Fibroblast of lung (primary cell): ENCODE measurements around the gene MDK. TPM values are rescaled to one million over a fixed set of nuclear protein-coding genes. Genes with fewer than 3 reads are reported as not detected.

Experiments
- DNase-seq, 2 donors: peaks; one replicate each; pipeline versions ENCODE4 v3.0.0 to v3.0.0-alpha.2; 2010; ENCODE audit warnings: low read depth in 2 of 2
- H2AFZ ChIP-seq: 2 replicates; pipeline ENCODE4 v1.5.1; 2012; ENCODE audit warnings: low read length, control low read depth, inconsistent platforms
- H3K27ac ChIP-seq: 2 replicates; pipeline ENCODE4 v1.5.1; 2011; ENCODE audit warnings: low read length, control low read depth; ENCODE audit not compliant: insufficient read depth
- H3K27me3 ChIP-seq: 2 replicates; pipeline ENCODE4 v1.5.1; 2011; ENCODE audit warnings: mild to moderate bottlenecking, low read length; ENCODE audit not compliant: control insufficient read depth, insufficient read depth
- H3K36me3 ChIP-seq: 2 replicates; pipeline ENCODE4 v1.5.1; 2011; ENCODE audit warnings: low read length; ENCODE audit not compliant: control insufficient read depth, insufficient read depth
- H3K4me1 ChIP-seq: 2 replicates; pipeline ENCODE4 v1.5.1; 2011; ENCODE audit warnings: low read length; ENCODE audit not compliant: control insufficient read depth, insufficient read depth; ENCODE audit errors: extremely low read depth
- H3K4me2 ChIP-seq: 2 replicates; pipeline ENCODE4 v1.5.1; 2011; ENCODE audit warnings: low read length, control low read depth; ENCODE audit not compliant: insufficient read depth; ENCODE audit errors: extremely low read depth
- H3K4me3 ChIP-seq, 4 experiments: fragments of 200-600 bp in 1 of 4; sonication (generic) in 1 of 4; replicated peaks in 1 of 4; 2 replicates each; pipeline ENCODE4 v1.5.1; 2011 to 2016; ENCODE audit warnings: low read length in 4 of 4, low read depth in 3 of 4, mild to moderate bottlenecking in 3 of 4, control low read depth in 2 of 4, inconsistent platforms in 1 of 4, mixed read lengths in 1 of 4; ENCODE audit not compliant: insufficient read depth in 1 of 4; ENCODE audit errors: control extremely low read depth in 1 of 4
- H3K79me2 ChIP-seq: 2 replicates; pipeline ENCODE4 v1.5.1; 2012; ENCODE audit warnings: mild to moderate bottlenecking, low read length, inconsistent platforms; ENCODE audit not compliant: control insufficient read depth, insufficient read depth
- H3K9ac ChIP-seq: 2 replicates; pipeline ENCODE4 v1.5.1; 2011; ENCODE audit warnings: mild to moderate bottlenecking, low read length, control low read depth; ENCODE audit not compliant: insufficient read depth
- H3K9me3 ChIP-seq: 2 replicates; pipeline ENCODE4 v1.5.1; 2012; ENCODE audit warnings: low read depth, low read length; ENCODE audit not compliant: control insufficient read depth, insufficient read depth
- H4K20me1 ChIP-seq: 2 replicates; pipeline ENCODE4 v1.5.1; 2011; ENCODE audit warnings: low read length; ENCODE audit not compliant: control insufficient read depth, insufficient read depth; ENCODE audit errors: extremely low read depth
- EZH2 ChIP-seq: IDR thresholded peaks from 2 replicates; pipeline ENCODE4 v1.5.1; 2012; ENCODE audit warnings: low read length, control low read depth, mild to moderate bottlenecking; ENCODE audit errors: missing control alignments
- polyA plus RNA-seq, 2 donors: library from polyadenylated mRNA; depleted of rRNA in 1 of 2; stranded (reverse) in 1 of 2; unstranded in 1 of 2; fragments of >200 nt; gene quantifications; 2 replicates each; pipeline ENCODE4 v1.2.1, GENCODE V29; 2011 to 2012; ENCODE audit warnings: missing spikeins in 1 of 2
- total RNA-seq: library from RNA; depleted of rRNA; stranded (reverse); fragments of >200 nt; gene quantifications from 2 replicates; pipeline ENCODE4 v1.2.1, GENCODE V29; 2014
- TF ChIP-seq, protein P1 (sequence below), 2 donors: IDR thresholded peaks in 1 of 2; conservative IDR thresholded peaks in 1 of 2; 1 replicate in 1 of 2; 2 replicates in 1 of 2; pipeline ENCODE4 v1.5.1; 2011 to 2012; ENCODE audit warnings: low read length in 2 of 2, control low read depth in 1 of 2, inconsistent platforms in 1 of 2, low read depth in 1 of 2, mild to moderate bottlenecking in 1 of 2

MDK gene
- total and polyA plus RNA-seq, 2 donors (not counting 1 experiment from before 2014, with no cell fraction given): 44.6 to 131 TPM

DNA sequence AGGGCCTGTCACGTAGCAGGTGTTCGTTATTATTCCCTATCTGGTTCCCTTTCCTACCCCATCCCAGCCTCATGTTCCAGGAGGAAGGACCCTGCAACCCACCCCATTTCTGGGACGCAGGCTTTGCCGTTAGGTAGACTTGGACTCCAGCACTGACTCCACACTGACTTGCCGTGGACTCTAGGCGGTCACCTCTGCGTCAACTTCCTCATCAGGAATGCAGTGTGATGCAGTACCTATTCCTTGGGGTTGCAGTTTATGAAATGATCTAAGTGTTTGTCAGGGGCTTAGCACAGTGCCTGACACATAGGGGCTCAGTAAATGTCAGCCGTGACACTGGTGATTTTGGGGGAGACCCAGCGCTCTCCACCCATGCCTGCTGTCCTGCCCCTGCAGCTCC lies 17.4 kb upstream of the MDK start:
- Histone ChIP-seq H3K4me1 (peaks cover 27% of the 10 kb centered on the region), H3K27ac (peak overlapping the region; percentile 76), H3K36me3 (peaks cover 1% of the 10 kb centered on the region), H3K4me3 (no peak overlapping the region), H3K9ac (no peak overlapping the region), H3K9me3 (no peaks in the 10 kb centered on the region), H3K79me2 (peaks cover 15% of the 10 kb centered on the region), H2AFZ (no peak overlapping the region), H4K20me1 (no peaks in the 10 kb centered on the region), H3K4me2 (no peak overlapping the region), H3K27me3 (no peaks in the 10 kb centered on the region)
- TF ChIP-seq EZH2: no peak
- TF ChIP-seq, protein P1, sequence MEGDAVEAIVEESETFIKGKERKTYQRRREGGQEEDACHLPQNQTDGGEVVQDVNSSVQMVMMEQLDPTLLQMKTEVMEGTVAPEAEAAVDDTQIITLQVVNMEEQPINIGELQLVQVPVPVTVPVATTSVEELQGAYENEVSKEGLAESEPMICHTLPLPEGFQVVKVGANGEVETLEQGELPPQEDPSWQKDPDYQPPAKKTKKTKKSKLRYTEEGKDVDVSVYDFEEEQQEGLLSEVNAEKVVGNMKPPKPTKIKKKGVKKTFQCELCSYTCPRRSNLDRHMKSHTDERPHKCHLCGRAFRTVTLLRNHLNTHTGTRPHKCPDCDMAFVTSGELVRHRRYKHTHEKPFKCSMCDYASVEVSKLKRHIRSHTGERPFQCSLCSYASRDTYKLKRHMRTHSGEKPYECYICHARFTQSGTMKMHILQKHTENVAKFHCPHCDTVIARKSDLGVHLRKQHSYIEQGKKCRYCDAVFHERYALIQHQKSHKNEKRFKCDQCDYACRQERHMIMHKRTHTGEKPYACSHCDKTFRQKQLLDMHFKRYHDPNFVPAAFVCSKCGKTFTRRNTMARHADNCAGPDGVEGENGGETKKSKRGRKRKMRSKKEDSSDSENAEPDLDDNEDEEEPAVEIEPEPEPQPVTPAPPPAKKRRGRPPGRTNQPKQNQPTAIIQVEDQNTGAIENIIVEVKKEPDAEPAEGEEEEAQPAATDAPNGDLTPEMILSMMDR (conservative IDR thresholded peaks at IDR 0.05 in 1 of 2, IDR thresholded peaks at IDR 0.05 in 1 of 2; ENCODE audit: low read depth in 1 of 2, low read length in 2 of 2): no peak
- DNase-seq: no peak

DNA sequence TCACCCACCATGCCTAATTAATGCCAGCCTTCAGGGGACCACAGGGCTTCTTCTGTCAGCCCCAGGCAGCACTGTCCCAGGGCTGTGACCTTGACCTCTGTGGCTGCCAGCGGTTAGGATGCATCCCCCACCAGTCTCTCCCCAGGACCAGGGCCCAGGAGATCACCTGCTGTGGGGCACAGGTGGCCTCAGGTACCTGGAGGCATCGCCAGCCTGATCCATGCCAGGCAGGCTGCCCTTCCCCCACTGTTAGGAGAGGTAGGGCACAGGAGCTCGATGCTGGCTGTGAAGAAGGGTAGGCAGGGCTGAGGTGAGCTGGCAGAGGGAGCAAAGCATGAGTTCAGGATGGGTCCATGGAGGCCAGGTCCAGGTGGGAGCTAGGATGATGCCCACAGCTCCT lies 16.7 kb upstream of the MDK start:
- Histone ChIP-seq H3K9me3 (no peaks in the 10 kb centered on the region), H2AFZ (no peak overlapping the region), H3K9ac (no peak overlapping the region), H3K27me3 (no peaks in the 10 kb centered on the region), H3K79me2 (peaks cover 15% of the 10 kb centered on the region), H4K20me1 (no peaks in the 10 kb centered on the region), H3K36me3 (peaks cover 2% of the 10 kb centered on the region), H3K4me1 (peaks cover 29% of the 10 kb centered on the region), H3K4me3 (no peak overlapping the region), H3K4me2 (no peak overlapping the region), H3K27ac (no peak overlapping the region)
- DNase-seq: no peak
- TF ChIP-seq, protein P1 (conservative IDR thresholded peaks at IDR 0.05 in 1 of 2, IDR thresholded peaks at IDR 0.05 in 1 of 2; ENCODE audit: low read depth in 1 of 2, low read length in 2 of 2): no peak
- TF ChIP-seq EZH2: no peak

GRCh38 chr11:46366260-46366659 lies 15.2 kb upstream of the MDK start:
- peaks cover 15% of the 10 kb centered on the region for H3K79me2 ChIP-seq
- peaks cover 24% of the 10 kb centered on the region for H3K4me1 ChIP-seq
- TF ChIP-seq, protein P1 (conservative IDR thresholded peaks at IDR 0.05 in 1 of 2, IDR thresholded peaks at IDR 0.05 in 1 of 2; ENCODE audit: low read depth in 1 of 2, low read length in 2 of 2): no peak
- TF ChIP-seq EZH2: no peak
- no peak overlapping the region for H3K27ac ChIP-seq
- no peak for DNase-seq
- no peak overlapping the region for H2AFZ ChIP-seq
- no peak overlapping the region for H3K4me3 ChIP-seq
- H3K9me3 ChIP-seq: no peaks in the 10 kb centered on the region
- no peak overlapping the region for H3K4me2 ChIP-seq
- H3K9ac ChIP-seq: no peak overlapping the region
- no peaks in the 10 kb centered on the region for H4K20me1 ChIP-seq
- no peaks in the 10 kb centered on the region for H3K27me3 ChIP-seq
- H3K36me3 ChIP-seq: peaks cover 4% of the 10 kb centered on the region
